ENCODE data around the gene ZNF367. TPM values are rescaled to one million over a fixed set of nuclear protein-coding genes. Genes with fewer than 3 reads are reported as not detected.
A peak's percentile ranks its signal among the peaks of the same experiment; 100 is the strongest.
"Not testable (repeated sequence)": the region's sequence is repeated elsewhere in the genome, so short reads cannot be mapped to it uniquely, and the experiment has no call there.

Gene ZNF367
- total RNA-seq, 1 donor from 2014 or later = 7.2 TPM

- no peak for DNase-seq (ENCODE audit: extremely low spot score, unreplicated experiment)
- Mint-ChIP-seq H3K27me3 (no peaks in the 10 kb centered on the region), H3K36me3 (peaks cover 7% of the 10 kb centered on the region), H3K27ac (no peak overlapping the region), H3K9me3 (no peaks in the 10 kb centered on the region), H3K4me1 (ENCODE audit: unreplicated experiment) (peaks cover 31% of the 10 kb centered on the region), H3K4me3 (peak overlapping the region; percentile 13)
- no peak for TF ChIP-seq CTCF (conservative IDR thresholded peaks at IDR 0.05)
Observed at GRCh38 chr9:96381696-96382095, 36.5 kb downstream of the ZNF367 start.

- no peak for TF ChIP-seq CTCF (conservative IDR thresholded peaks at IDR 0.05)
- no peak overlapping the region for H3K27ac Mint-ChIP-seq
- no peaks in the 10 kb centered on the region for H3K27me3 Mint-ChIP-seq
- H3K36me3 Mint-ChIP-seq = peaks cover 7% of the 10 kb centered on the region
- H3K9me3 Mint-ChIP-seq = no peaks in the 10 kb centered on the region
- H3K4me3 Mint-ChIP-seq = peak overlapping the region; percentile 13
- DNase-seq (ENCODE audit: extremely low spot score, unreplicated experiment) = no peak
- peaks cover 31% of the 10 kb centered on the region for H3K4me1 Mint-ChIP-seq (ENCODE audit: unreplicated experiment)
Observed at GRCh38 chr9:96381125-96381524, 37.0 kb downstream of the ZNF367 start.

- Mint-ChIP-seq H3K4me3 (no peak overlapping the region), H3K27ac (no peak overlapping the region), H3K27me3 (no peaks in the 10 kb centered on the region), H3K36me3 (peaks cover 7% of the 10 kb centered on the region), H3K4me1 (ENCODE audit: unreplicated experiment) (peaks cover 31% of the 10 kb centered on the region), H3K9me3 (no peaks in the 10 kb centered on the region)
- no peak for DNase-seq (ENCODE audit: extremely low spot score, unreplicated experiment)
- no peak for TF ChIP-seq CTCF (conservative IDR thresholded peaks at IDR 0.05)
Observed at GRCh38 chr9:96379461-96379860, 38.7 kb downstream of the ZNF367 start.

GRCh38 chr9:96378187-96378586 lies 40.0 kb downstream of the ZNF367 start:
- Mint-ChIP-seq H3K4me3 (no peak overlapping the region), H3K27ac (no peak overlapping the region), H3K4me1 (ENCODE audit: unreplicated experiment) (peaks cover 24% of the 10 kb centered on the region), H3K36me3 (peaks cover 7% of the 10 kb centered on the region), H3K9me3 (no peaks in the 10 kb centered on the region), H3K27me3 (no peaks in the 10 kb centered on the region)
- no peak for DNase-seq (ENCODE audit: extremely low spot score, unreplicated experiment)
- TF ChIP-seq CTCF (conservative IDR thresholded peaks at IDR 0.05) = no peak

GRCh38 chr9:96376891-96377874 lies 41.0 kb downstream of the ZNF367 start:
- Mint-ChIP-seq H3K36me3 (peaks cover 8% of the 10 kb centered on the region), H3K4me1 (ENCODE audit: unreplicated experiment) (peaks cover 24% of the 10 kb centered on the region), H3K27ac (peak overlapping the region; percentile 29), H3K4me3 (peak overlapping the region; percentile 24), H3K9me3 (no peaks in the 10 kb centered on the region), H3K27me3 (no peaks in the 10 kb centered on the region)
- no peak for DNase-seq (ENCODE audit: extremely low spot score, unreplicated experiment)
- no peak for TF ChIP-seq CTCF (conservative IDR thresholded peaks at IDR 0.05)

- H3K9me3 Mint-ChIP-seq; H3K27ac Mint-ChIP-seq; DNase-seq (ENCODE audit: extremely low spot score, unreplicated experiment); H3K4me3 Mint-ChIP-seq; H3K27me3 Mint-ChIP-seq: not testable (repeated sequence)
- peaks cover 11% of the 10 kb centered on the region for H3K36me3 Mint-ChIP-seq
- peaks cover 11% of the 10 kb centered on the region for H3K4me1 Mint-ChIP-seq (ENCODE audit: unreplicated experiment)
Observed at GRCh38 chr9:96375507-96375906, 42.7 kb downstream of the ZNF367 start.

All from type B pancreatic cell (in vitro differentiated cells).